GM21367 (cell line): ENCODE measurements around the gene ABLIM1.

Source experiments
- ATAC-seq: cut with Tn5 transposase; IDR thresholded peaks from one replicate; pipeline ENCODE4 v1.9.1; 2021; ENCODE audit not compliant: unreplicated experiment

Gene ABLIM1

GRCh38 chr10:114593240-114593792 is 64.8 kb downstream of the ABLIM1 start:
- no peak for ATAC-seq

- no peak for ATAC-seq
Measured at GRCh38 chr10:114590993-114591392, 67.1 kb downstream of the ABLIM1 start.

GRCh38 chr10:114584419-114584818 is 73.7 kb downstream of the ABLIM1 start:
- ATAC-seq: no peak

- ATAC-seq: no peak
Measured at GRCh38 chr10:114581071-114581470, 77.0 kb downstream of the ABLIM1 start.

- ATAC-seq: no peak
Measured at GRCh38 chr10:114577133-114577532, 80.9 kb downstream of the ABLIM1 start.

GRCh38 chr10:114576716-114577115 is 81.4 kb downstream of the ABLIM1 start:
- no peak for ATAC-seq

- no peak for ATAC-seq
Measured at GRCh38 chr10:114576132-114576487, 82.0 kb downstream of the ABLIM1 start.

- no peak for ATAC-seq
Measured at GRCh38 chr10:114575417-114576131, 82.5 kb downstream of the ABLIM1 start.

GRCh38 chr10:114573330-114574045 is 84.6 kb downstream of the ABLIM1 start:
- ATAC-seq: no peak

- no peak for ATAC-seq
Measured at GRCh38 chr10:114571316-114571999, 86.6 kb downstream of the ABLIM1 start.

- no peak for ATAC-seq
Measured at GRCh38 chr10:114566064-114566463, 92.0 kb downstream of the ABLIM1 start.

- ATAC-seq: no peak
Measured at GRCh38 chr10:114565066-114565465, 93.0 kb downstream of the ABLIM1 start.

- ATAC-seq: no peak
Measured at GRCh38 chr10:114561008-114561523, 97.0 kb downstream of the ABLIM1 start.

- ATAC-seq: no peak
Measured at GRCh38 chr10:114560144-114560543, 97.9 kb downstream of the ABLIM1 start.

GRCh38 chr10:114559636-114560035 is 98.4 kb downstream of the ABLIM1 start:
- ATAC-seq: no peak

- no peak for ATAC-seq
Measured at GRCh38 chr10:114557854-114558253, 100.2 kb downstream of the ABLIM1 start.

GRCh38 chr10:114556236-114557122 is 101.6 kb downstream of the ABLIM1 start:
- ATAC-seq: no peak

- ATAC-seq: no peak
Measured at GRCh38 chr10:114553436-114553835, 104.6 kb downstream of the ABLIM1 start.

- ATAC-seq: no peak
Measured at GRCh38 chr10:114552050-114552449, 106.0 kb downstream of the ABLIM1 start.

GRCh38 chr10:114551636-114551972 is 106.5 kb downstream of the ABLIM1 start:
- ATAC-seq: no peak
